A549 (cell line): ENCODE data around the gene SMAD5.

Experiments
- KDM5A ChIP-seq: fragments of 200-600 bp; sonication (generic); IDR thresholded peaks from 2 replicates; pipeline ENCODE4 v1.6.1; 2016; ENCODE audit warnings: antibody characterized with exemption, mild to moderate bottlenecking
- MYC ChIP-seq: IDR thresholded peaks from 2 replicates; pipeline ENCODE4 v1.6.1; 2012; ENCODE audit warnings: mild to moderate bottlenecking, inconsistent platforms, low read length, improper control_type of control experiment, borderline replicate concordance
- POLR2AphosphoS2 ChIP-seq: conservative IDR thresholded peaks from 2 replicates; pipeline ENCODE4 v1.6.1; 2012; ENCODE audit warnings: low read length, improper control_type of control experiment, inconsistent platforms
- RNF2 ChIP-seq: fragments of 200-600 bp; sonication (generic); IDR thresholded peaks from 2 replicates; pipeline ENCODE4 v1.6.1; 2016; ENCODE audit warnings: low read depth, mild to moderate bottlenecking, antibody characterized with exemption, moderate library complexity, borderline replicate concordance
- TF ChIP-seq, protein P1 (sequence below): fragments of >200 bp; sonication (Bioruptor Twin); formaldehyde crosslinking; IDR thresholded peaks from 3 replicates; pipeline ENCODE4 v1.5.1; 2016
- TF ChIP-seq, protein P2 (sequence below): fragments of 150-350 bp; IDR thresholded peaks from 2 replicates; pipeline ENCODE4 v1.6.1; 2014; ENCODE audit warnings: low read depth, mild to moderate bottlenecking, low read length

DNA sequence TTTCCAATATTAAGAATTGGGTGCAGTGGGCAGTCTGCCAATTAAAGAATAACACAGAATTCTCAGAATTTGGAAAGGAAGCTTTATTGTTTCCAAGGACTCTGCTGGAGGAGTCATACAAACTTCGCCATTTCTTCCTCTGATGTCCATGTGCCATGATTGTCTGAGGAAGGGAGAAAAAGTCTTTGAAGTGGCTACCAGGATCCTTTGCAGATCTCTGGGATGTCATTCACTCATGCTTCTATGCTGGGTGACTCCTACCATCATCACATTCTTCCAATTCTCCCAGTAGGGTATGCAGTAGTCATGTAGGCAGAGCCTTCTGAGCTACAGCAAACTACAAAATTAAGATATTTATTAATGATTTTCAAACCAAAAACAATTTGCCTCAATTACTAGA, 3.2 kb upstream of the SMAD5 start:
- TF ChIP-seq, protein P1, sequence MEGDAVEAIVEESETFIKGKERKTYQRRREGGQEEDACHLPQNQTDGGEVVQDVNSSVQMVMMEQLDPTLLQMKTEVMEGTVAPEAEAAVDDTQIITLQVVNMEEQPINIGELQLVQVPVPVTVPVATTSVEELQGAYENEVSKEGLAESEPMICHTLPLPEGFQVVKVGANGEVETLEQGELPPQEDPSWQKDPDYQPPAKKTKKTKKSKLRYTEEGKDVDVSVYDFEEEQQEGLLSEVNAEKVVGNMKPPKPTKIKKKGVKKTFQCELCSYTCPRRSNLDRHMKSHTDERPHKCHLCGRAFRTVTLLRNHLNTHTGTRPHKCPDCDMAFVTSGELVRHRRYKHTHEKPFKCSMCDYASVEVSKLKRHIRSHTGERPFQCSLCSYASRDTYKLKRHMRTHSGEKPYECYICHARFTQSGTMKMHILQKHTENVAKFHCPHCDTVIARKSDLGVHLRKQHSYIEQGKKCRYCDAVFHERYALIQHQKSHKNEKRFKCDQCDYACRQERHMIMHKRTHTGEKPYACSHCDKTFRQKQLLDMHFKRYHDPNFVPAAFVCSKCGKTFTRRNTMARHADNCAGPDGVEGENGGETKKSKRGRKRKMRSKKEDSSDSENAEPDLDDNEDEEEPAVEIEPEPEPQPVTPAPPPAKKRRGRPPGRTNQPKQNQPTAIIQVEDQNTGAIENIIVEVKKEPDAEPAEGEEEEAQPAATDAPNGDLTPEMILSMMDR, result no peak
- TF ChIP-seq MYC (no peak), KDM5A (no peak), POLR2AphosphoS2 (no peak), RNF2 (no peak)
- TF ChIP-seq, protein P2, sequence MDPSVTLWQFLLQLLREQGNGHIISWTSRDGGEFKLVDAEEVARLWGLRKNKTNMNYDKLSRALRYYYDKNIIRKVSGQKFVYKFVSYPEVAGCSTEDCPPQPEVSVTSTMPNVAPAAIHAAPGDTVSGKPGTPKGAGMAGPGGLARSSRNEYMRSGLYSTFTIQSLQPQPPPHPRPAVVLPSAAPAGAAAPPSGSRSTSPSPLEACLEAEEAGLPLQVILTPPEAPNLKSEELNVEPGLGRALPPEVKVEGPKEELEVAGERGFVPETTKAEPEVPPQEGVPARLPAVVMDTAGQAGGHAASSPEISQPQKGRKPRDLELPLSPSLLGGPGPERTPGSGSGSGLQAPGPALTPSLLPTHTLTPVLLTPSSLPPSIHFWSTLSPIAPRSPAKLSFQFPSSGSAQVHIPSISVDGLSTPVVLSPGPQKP, result no peak
